Right atrium auricular region (tissue), 2 donors: Measurements from ENCODE around the gene HNRNPDL. TPM values are rescaled to one million over a fixed set of nuclear protein-coding genes. Genes with fewer than 3 reads are reported as not detected.

ENCODE experiments used
- DNase-seq: peaks from one replicate; pipeline ENCODE4 v3.0.0-alpha.2; 2019; ENCODE audit warnings: low spot score
- H3K27ac ChIP-seq, 2 donors: fragments of 200-600 bp; sonication (generic); 1 replicate in 1 of 2; 2 replicates in 1 of 2; pipeline ENCODE4 v1.5.1; 2016 to 2019
- H3K27me3 ChIP-seq, 2 donors: fragments of 200-600 bp; sonication (generic); one replicate each; pipeline versions ENCODE4 v1.5.1 to v1.6.0; 2017 to 2019
- H3K36me3 ChIP-seq: fragments of 200-600 bp; sonication (generic); one replicate; pipeline ENCODE4 v1.5.1; 2016
- H3K4me1 ChIP-seq, 2 donors: fragments of 200-600 bp; sonication (generic); one replicate each; pipeline versions ENCODE4 v1.5.1 to v1.6.0; 2017 to 2019
- H3K4me3 ChIP-seq, 2 donors: fragments of 200-600 bp; sonication (generic); 1 replicate in 1 of 2; 2 replicates in 1 of 2; pipeline ENCODE4 v1.5.1; 2017 to 2019; ENCODE audit warnings: mild to moderate bottlenecking in 1 of 2, moderate library complexity in 1 of 2
- H3K9me3 ChIP-seq, 2 donors: fragments of 200-600 bp; sonication (generic); one replicate each; pipeline ENCODE4 v1.5.1; 2019
- CTCF ChIP-seq, 2 donors: fragments of 200-600 bp; sonication (generic); IDR thresholded peaks; one replicate each; pipeline ENCODE4 v1.5.1; 2019; ENCODE audit warnings: antibody characterized with exemption in 2 of 2
- total RNA-seq, 2 donors: library from RNA; depleted of rRNA; stranded (reverse); fragments of >200 nt; gene quantifications; one replicate each; pipeline ENCODE4 v1.1.0, GENCODE V29; 2016

HNRNPDL gene
- total RNA-seq, 2 donors from 2014 or later = 81.2 to 85.4 TPM

- Histone ChIP-seq H3K9me3 (no peaks in the 10 kb centered on the region), H3K4me1 (peaks cover 0 to 5% of the 10 kb centered on the region in 2 donors), H3K27ac (no peak overlapping the region), H3K4me3 (no peak overlapping the region), H3K27me3 (no peaks in the 10 kb centered on the region), H3K36me3 (no peaks in the 10 kb centered on the region)
- TF ChIP-seq CTCF (IDR thresholded peaks at IDR 0.05) = no peak
- no peak for DNase-seq
These were observed 37.2 kb upstream of the HNRNPDL start for GRCh38 chr4:82467471-82467870.

GRCh38 chr4:82463221-82463620, 33.0 kb upstream of the HNRNPDL start:
- no peak for TF ChIP-seq CTCF (IDR thresholded peaks at IDR 0.05)
- H3K27ac ChIP-seq = no peak overlapping the region
- peaks cover 10% of the 10 kb centered on the region for H3K36me3 ChIP-seq
- no peak overlapping the region for H3K4me3 ChIP-seq
- no peaks in the 10 kb centered on the region for H3K9me3 ChIP-seq
- DNase-seq = no peak
- peaks cover 0 to 7% of the 10 kb centered on the region in 2 donors for H3K4me1 ChIP-seq
- H3K27me3 ChIP-seq = no peaks in the 10 kb centered on the region

- Histone ChIP-seq H3K9me3 (no peaks in the 10 kb centered on the region), H3K36me3 (peaks cover 16% of the 10 kb centered on the region), H3K27me3 (no peaks in the 10 kb centered on the region), H3K4me3 (no peak overlapping the region), H3K27ac (no peak overlapping the region), H3K4me1 (peaks cover 0 to 7% of the 10 kb centered on the region in 2 donors)
- peak; percentile 85 to 95 for TF ChIP-seq CTCF (IDR thresholded peaks at IDR 0.05)
- peak; percentile 97 for DNase-seq
These were observed 32.2 kb upstream of the HNRNPDL start for GRCh38 chr4:82462415-82462831.

DNA sequence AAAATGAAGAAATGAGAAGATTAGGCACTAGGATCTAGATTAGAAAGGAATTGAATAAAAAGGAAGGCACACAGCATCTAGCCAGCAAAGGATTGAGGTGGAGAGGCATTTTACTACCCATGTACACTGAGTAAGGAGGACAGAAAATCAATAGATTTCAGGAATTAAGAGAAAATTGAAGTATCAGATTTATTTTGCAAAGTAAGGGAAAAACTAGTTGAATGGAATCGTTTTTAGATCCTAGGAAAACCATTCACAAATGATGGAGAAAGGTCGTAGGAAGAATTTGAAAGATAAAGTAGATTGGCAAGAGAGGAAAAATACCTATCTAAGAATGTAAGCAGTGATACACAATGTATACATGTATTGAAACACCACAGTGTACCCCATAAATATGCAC, 31.4 kb upstream of the HNRNPDL start:
- H3K27ac ChIP-seq = no peak overlapping the region

GRCh38 chr4:82458729-82459128, 28.5 kb upstream of the HNRNPDL start:
- Histone ChIP-seq H3K4me1 (peaks cover 0 to 7% of the 10 kb centered on the region in 2 donors), H3K9me3 (no peaks in the 10 kb centered on the region), H3K4me3 (no peak overlapping the region), H3K36me3 (peaks cover 38% of the 10 kb centered on the region), H3K27ac (no peak overlapping the region), H3K27me3 (no peaks in the 10 kb centered on the region)
- no peak for DNase-seq
- no peak for TF ChIP-seq CTCF (IDR thresholded peaks at IDR 0.05)

More for the DNA sequence above, 31.4 kb upstream of the HNRNPDL start:
- no peaks in the 10 kb centered on the region for H3K27me3 ChIP-seq
- H3K9me3 ChIP-seq = no peaks in the 10 kb centered on the region
- no peak for TF ChIP-seq CTCF (IDR thresholded peaks at IDR 0.05)
- peaks cover 23% of the 10 kb centered on the region for H3K36me3 ChIP-seq
- no peak overlapping the region for H3K4me3 ChIP-seq
- H3K4me1 ChIP-seq = peaks cover 0 to 7% of the 10 kb centered on the region in 2 donors
- DNase-seq = no peak

- peaks cover 46% of the 10 kb centered on the region for H3K36me3 ChIP-seq
- peaks cover 0 to under 1% of the 10 kb centered on the region in 2 donors for H3K4me1 ChIP-seq
- no peak for DNase-seq
- no peaks in the 10 kb centered on the region for H3K27me3 ChIP-seq
- no peak for TF ChIP-seq CTCF (IDR thresholded peaks at IDR 0.05)
- H3K9me3 ChIP-seq = no peaks in the 10 kb centered on the region
- H3K4me3 ChIP-seq = no peak overlapping the region
- no peak overlapping the region for H3K27ac ChIP-seq
These were observed 27.0 kb upstream of the HNRNPDL start for GRCh38 chr4:82457266-82457665.
